Measurements from ENCODE around the gene PPIE. TPM values are rescaled to one million over a fixed set of nuclear protein-coding genes. Genes with fewer than 3 reads are reported as not detected.

Gene PPIE
- total RNA-seq, 1 experiment from 2014 or later = 36.3 TPM

DNA sequence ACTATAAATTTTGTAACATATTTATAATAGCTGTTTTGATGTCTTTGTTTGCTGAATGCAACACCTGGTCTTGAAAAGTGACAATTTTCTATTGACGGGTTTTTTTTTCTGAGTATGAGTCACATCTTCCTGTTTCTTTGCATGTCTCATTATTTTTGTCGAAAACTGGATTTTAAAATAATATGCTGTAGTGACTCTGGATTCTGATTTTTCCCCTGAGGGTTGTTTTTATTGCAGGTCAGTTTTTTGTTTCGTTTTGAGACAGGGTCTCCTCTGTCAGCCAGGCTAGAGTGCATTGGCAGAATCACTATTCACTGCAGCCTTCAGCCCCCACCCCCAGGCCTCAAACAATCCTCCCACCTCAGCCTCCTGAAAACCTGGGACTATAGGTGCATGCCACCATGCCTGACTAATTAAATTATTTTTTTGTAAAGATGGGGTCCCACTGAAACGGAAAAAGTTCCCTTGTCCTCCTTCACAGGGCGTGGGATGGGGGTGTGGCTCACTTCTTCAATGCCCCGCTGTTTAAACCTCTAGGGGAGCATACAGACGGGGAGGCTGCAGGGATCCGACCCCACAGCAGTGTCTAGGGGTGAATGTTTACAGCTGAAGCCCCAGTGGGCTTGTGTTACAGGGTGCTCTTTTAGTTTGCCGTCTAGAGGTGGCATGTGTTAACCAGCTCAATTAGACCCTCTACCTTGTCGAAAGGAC is 11.3 kb upstream of the PPIE start:
- no peaks in the 10 kb centered on the region for H3K79me1 ChIP-seq (ENCODE audit: insufficient read depth, low read depth, low read length, poor library complexity, severe bottlenecking)
- no peak overlapping the region for H3K4me3 Mint-ChIP-seq
- H3K9me3 ChIP-seq (ENCODE audit: control insufficient read depth, low read depth, low read length) = no peaks in the 10 kb centered on the region
- no peak overlapping the region for H2BK12ac ChIP-seq (ENCODE audit: insufficient read length, low read depth, low read length)
- no peak overlapping the region for H3T11ph ChIP-seq (ENCODE audit: low read length)
- no peak overlapping the region for H2AK5ac ChIP-seq (ENCODE audit: insufficient read length, low read length)
- H4K20me1 ChIP-seq (ENCODE audit: control insufficient read depth, insufficient read depth, insufficient read length) = no peaks in the 10 kb centered on the region
- no peaks in the 10 kb centered on the region for H3K79me2 ChIP-seq (ENCODE audit: insufficient read depth, low read length)
- no peak overlapping the region for H3K4me2 ChIP-seq (ENCODE audit: insufficient read depth, insufficient read length, low read length)
- H3K27me3 Mint-ChIP-seq (ENCODE audit: low read depth) = peaks cover 97% of the 10 kb centered on the region
- DNase-seq = no peak
- H3K4me1 Mint-ChIP-seq = no peaks in the 10 kb centered on the region
- no peak overlapping the region for H2AFZ ChIP-seq (ENCODE audit: low read length)
- no peaks in the 10 kb centered on the region; a peak in 1 of 5 replicates for H3K9me3 Mint-ChIP-seq
- no peak overlapping the region for H2BK120ac ChIP-seq (ENCODE audit: low read depth, low read length, poor library complexity, severe bottlenecking)
- no peak overlapping the region for H3K14ac ChIP-seq (ENCODE audit: insufficient read depth, low read length)
- H4K8ac ChIP-seq (replicated peaks; ENCODE audit: insufficient read length, low read depth, low read length) = no peak overlapping the region
- H3K23me2 ChIP-seq (ENCODE audit: insufficient read length, low read depth, low read length, poor library complexity, severe bottlenecking) = no peaks in the 10 kb centered on the region
- no CpG with 5 or more reads among the region's 10 CpGs for WGBS (ENCODE audit: extremely low coverage, insufficient read length, low lambda C conversion rate)
- H2BK20ac ChIP-seq (ENCODE audit: low read depth, low read length, poor library complexity, severe bottlenecking) = no peak overlapping the region
- no peak overlapping the region for H3K18ac ChIP-seq (ENCODE audit: insufficient read length, low read depth, low read length)
- H3K27me3 ChIP-seq (ENCODE audit: insufficient read depth, low read length) = peaks cover 19% of the 10 kb centered on the region; the same call in 1 of the 2 replicates
- TF ChIP-seq, protein P1, sequence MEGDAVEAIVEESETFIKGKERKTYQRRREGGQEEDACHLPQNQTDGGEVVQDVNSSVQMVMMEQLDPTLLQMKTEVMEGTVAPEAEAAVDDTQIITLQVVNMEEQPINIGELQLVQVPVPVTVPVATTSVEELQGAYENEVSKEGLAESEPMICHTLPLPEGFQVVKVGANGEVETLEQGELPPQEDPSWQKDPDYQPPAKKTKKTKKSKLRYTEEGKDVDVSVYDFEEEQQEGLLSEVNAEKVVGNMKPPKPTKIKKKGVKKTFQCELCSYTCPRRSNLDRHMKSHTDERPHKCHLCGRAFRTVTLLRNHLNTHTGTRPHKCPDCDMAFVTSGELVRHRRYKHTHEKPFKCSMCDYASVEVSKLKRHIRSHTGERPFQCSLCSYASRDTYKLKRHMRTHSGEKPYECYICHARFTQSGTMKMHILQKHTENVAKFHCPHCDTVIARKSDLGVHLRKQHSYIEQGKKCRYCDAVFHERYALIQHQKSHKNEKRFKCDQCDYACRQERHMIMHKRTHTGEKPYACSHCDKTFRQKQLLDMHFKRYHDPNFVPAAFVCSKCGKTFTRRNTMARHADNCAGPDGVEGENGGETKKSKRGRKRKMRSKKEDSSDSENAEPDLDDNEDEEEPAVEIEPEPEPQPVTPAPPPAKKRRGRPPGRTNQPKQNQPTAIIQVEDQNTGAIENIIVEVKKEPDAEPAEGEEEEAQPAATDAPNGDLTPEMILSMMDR (conservative IDR thresholded peaks at IDR 0.05) = no peak
- H3K27ac Mint-ChIP-seq = no peak overlapping the region
- no peak overlapping the region for H4K5ac ChIP-seq (ENCODE audit: insufficient read length, low read depth, low read length)
- H2BK5ac ChIP-seq (ENCODE audit: insufficient read length, low read length) = no peak overlapping the region
- H3K36me3 Mint-ChIP-seq (ENCODE audit: insufficient read depth in 1 of 3, low read depth in 3 of 3) = no peaks in the 10 kb centered on the region
- H3K56ac ChIP-seq (ENCODE audit: insufficient read length, low read depth, low read length) = no peak overlapping the region
- no peak overlapping the region for H3K27ac ChIP-seq (ENCODE audit: insufficient read length, low read depth, low read length)
- no peak overlapping the region for H3K4ac ChIP-seq (ENCODE audit: low read depth, low read length)
- no peak overlapping the region for H4K91ac ChIP-seq (ENCODE audit: insufficient read length, low read depth, low read length)
- no peak overlapping the region for H2BK15ac ChIP-seq (ENCODE audit: low read depth, low read length)
- H3K4me1 ChIP-seq (ENCODE audit: insufficient read depth, low read length) = no peaks in the 10 kb centered on the region
- no peak overlapping the region for H3K23ac ChIP-seq (ENCODE audit: insufficient read length, low read depth, low read length)
- no peak overlapping the region for H3K9ac ChIP-seq (ENCODE audit: extremely low read depth, insufficient read length, low read length)
